HG03196 (cell line): ENCODE results near the gene FAM200A.
A peak's percentile ranks its signal among the peaks of the same experiment; 100 is the strongest.
"Not testable (repeated sequence)": the region's sequence is repeated elsewhere in the genome, so short reads cannot be mapped to it uniquely, and the experiment has no call there.

Source experiments
- ATAC-seq: cut with Tn5 transposase; IDR thresholded peaks from one replicate; pipeline ENCODE4 v1.9.1; 2021; ENCODE audit not compliant: unreplicated experiment

Gene FAM200A

GRCh38 chr7:99559175-99559915 lies 7.4 kb upstream of the FAM200A start:
- no peak for ATAC-seq

DNA sequence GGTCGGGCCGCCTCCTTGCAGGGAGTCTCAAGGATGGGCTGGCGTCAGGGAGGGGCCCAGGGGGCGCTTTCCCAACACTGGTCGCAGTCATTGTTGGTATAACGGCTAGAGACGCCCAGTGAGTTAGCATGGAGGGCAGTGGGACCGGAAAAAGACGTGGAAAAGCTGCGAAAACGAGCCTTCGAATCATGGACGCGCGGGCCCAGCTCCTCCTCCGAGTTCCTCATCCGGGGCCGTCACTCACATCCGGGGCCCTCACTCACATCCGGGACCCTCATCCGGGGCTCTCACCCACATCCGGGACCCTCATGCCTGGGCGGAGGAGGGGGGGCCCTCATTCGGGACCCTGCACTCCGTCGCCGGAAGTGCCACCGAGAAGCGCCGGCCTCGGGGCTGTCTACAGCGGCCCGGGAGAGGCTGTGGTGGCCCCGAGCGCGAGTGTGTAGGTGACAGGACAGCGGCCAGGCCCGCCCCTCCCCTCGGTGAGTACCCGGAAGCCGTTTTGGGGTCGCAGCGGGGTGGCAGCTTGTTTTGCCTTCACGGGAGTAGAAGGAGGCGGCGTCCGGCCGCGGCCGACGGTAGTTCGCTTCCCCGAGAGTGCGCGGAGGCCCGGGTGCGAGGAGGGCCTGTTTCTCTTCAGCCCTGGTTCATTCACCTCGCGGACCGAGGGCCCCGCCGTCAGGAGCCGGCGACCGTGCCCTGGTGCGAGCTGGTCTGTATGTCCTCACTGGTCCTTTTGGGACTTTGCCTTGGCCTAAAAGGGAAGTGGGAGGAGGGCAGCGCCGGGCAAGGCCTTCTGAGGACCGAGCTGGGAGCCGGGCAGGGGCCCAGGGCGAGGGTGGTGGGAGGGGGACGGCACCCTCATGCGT lies 6.6 kb upstream of the FAM200A start, which contains the start of gene ZNF655:
ZNF655 (plus strand) TSS at position 337 of the 869 bp plus-strand sequence. CDS start 1,918 bp downstream, outside the sequence.
- peak; percentile 78 for ATAC-seq

DNA sequence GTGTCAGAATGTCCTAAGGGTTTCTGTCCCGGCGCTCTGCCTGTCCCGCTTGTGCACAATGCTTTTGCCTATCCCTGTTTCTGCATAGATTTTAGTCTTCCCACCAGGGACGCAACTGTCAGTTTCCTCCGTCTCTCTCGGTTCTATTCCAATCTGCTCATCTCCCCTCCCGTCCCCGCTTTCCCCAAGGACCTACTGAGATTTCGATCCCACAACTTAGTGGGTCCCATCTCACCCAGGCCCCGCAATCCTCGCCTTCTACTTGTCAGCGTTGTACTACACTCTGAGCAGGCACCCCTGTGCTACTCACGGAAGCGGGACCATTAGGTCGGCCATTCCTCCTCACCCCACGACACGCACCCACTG lies 6.0 kb upstream of the FAM200A start:
- peak; percentile 45 for ATAC-seq

DNA sequence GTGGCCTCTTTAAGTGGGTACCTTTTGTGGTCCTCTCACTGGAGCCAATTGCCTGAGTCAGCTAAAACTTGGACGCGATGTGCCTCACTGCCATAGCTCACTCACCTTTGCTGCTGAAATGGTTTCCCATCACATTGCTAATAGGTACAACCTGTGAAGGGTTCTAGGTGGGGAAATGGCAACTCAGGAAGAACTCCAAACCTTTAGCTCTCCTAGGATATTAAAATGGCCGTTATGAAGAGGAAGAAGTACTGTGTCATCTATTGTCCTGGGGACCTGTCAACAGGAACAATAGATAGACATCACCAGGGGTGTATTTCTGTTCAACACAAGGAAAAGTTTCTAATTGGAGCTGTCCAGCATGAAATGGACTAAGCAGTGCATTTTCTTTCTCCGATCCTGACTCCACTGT lies 5.3 kb upstream of the FAM200A start:
- ATAC-seq: no peak

GRCh38 chr7:99554939-99555338 lies 3.0 kb upstream of the FAM200A start:
- no peak for ATAC-seq

DNA sequence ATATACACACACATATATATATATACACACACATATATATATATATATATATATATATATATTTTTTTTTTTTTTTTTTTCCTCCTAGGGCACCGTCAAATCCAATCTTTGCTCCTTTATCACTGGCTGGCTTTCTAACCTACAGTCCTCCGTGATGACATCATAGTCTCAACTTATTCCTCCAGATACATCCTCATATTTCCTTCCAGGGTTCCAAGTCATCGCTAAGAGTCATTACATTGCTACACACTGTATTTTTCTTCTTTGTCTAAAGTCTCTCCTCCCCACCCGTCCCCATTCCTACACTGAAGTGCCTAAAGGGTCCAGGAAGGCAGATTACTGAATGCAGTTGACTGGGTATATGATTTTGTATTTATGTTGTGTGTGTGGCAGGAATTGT lies 1.1 kb upstream of the FAM200A start:
- ATAC-seq: no peak

DNA sequence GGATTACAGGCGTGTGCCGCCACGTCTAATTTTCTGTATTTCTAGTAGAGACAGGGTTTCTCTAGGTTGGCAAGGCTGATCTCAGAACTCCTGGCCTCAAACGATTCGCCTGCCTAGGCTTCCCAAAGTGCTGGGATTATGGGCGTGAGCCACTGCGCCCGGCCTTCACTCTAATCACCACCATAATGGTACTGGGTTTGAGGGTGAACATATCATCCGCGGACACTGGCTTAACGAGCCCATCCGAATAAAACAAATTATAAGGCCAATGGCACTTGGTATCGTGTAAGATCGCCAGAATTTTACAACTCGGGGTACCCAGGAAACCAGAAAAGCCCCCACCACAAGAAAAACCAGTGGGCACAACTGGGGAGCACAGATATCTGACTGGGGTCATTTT lies 580 bp downstream of the FAM200A start:
- no peak for ATAC-seq

GRCh38 chr7:99549545-99549944 lies 2.4 kb downstream of the FAM200A start:
- ATAC-seq: not testable (repeated sequence)

GRCh38 chr7:99545308-99545707 lies 6.6 kb downstream of the FAM200A start:
- not testable (repeated sequence) for ATAC-seq

DNA sequence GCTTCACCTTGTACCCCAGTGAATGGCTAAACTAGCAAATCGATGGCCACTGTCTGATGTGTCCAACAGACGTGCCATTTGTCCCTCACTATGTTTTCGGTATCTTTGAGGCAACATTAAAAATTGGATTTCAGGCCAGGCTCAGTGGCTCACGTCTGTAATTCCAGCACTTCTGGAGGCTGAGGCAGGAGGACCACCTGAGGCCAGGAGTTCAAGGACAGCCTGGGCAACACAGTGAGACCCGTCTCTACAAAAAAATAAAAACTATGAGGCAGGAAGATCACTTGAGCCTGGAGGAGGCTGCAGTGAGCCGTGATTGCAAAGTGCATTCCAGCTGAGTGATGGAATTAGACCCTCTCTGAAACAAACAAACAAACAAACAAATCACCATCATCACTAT lies 8.0 kb downstream of the FAM200A start:
- no peak for ATAC-seq

GRCh38 chr7:99543081-99543671 lies 8.7 kb downstream of the FAM200A start:
- no peak for ATAC-seq

DNA sequence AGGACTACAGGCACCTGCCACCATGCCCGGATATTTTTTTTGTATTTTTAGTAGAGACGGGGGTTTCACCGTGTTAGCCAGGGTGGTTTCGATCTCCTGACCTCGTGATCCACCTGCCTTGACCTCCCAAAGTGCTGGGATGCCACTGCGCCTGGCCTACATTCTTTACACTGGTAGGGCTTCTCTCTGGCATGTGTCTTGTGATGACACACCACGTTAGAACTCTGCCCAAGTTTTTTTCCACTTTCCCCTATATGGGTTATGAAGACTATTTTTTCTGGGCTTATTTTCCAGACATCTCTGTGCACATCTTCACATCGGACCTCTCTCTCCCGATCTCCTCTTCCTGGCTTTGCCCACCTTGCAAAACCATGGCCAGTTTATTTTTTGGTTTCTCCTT lies 10.7 kb downstream of the FAM200A start:
- no peak for ATAC-seq

GRCh38 chr7:99540542-99540941 lies 11.4 kb downstream of the FAM200A start:
- no peak for ATAC-seq

GRCh38 chr7:99539213-99539811 lies 12.6 kb downstream of the FAM200A start:
- no peak for ATAC-seq

- no peak for ATAC-seq
Measured at GRCh38 chr7:99535667-99536066, 16.2 kb downstream of the FAM200A start.

GRCh38 chr7:99531354-99531765 lies 20.6 kb downstream of the FAM200A start:
- ATAC-seq: no peak

- ATAC-seq: no peak
Measured at GRCh38 chr7:99525713-99526440, 26.0 kb downstream of the FAM200A start.

GRCh38 chr7:99521399-99521798 lies 30.5 kb downstream of the FAM200A start:
- no peak for ATAC-seq

DNA sequence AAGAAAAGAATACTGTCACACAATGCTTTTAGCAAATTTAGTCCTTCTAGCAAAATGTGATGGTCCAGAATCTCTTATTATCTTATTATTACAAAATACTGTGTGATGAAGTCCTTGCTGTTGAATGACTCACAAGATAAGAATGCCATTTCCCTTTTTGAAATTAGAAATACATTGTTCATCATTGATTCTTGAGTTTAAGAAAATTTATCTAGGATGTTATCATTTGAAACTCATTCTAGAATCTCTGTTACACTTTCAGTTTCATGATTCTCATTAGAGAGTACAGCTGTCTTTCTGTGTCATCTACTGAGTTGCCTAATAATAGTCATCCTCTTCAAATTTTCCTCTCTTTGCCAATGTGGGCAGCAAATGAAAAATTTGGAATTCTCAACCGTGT lies 37.9 kb downstream of the FAM200A start:
- ATAC-seq: no peak

DNA sequence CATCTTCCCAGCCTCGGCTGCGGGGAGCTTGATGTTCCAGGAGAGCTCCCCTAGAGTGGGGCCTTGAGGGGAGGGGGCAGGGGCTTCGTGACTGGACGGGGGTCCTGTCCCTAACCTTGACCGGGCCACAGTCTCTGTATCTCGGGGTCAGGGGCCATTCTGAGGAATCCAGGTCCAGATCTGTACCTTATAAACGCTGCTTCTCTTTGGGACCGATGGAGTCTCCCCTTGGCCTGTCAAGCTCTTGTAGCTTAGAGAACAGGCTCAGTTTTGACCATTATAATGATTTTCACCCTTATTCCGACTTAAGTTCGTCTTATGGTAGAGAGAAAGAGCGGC lies 46.6 kb downstream of the FAM200A start:
- no peak for ATAC-seq
